Mucosa of stomach (tissue), 1 donor: ENCODE results near the gene SIGLEC7.

Experiments
- H3K27me3 ChIP-seq: one replicate; pipeline ENCODE4 v1.7.0; 2013; ENCODE audit warnings: mild to moderate bottlenecking, low read length; ENCODE audit not compliant: control insufficient read depth, insufficient read depth
- H3K36me3 ChIP-seq: one replicate; pipeline ENCODE4 v1.7.0; 2013; ENCODE audit warnings: low read length; ENCODE audit not compliant: control insufficient read depth, insufficient read depth
- H3K4me1 ChIP-seq: one replicate; pipeline ENCODE4 v1.7.0; 2013; ENCODE audit warnings: mild to moderate bottlenecking, low read length; ENCODE audit not compliant: control insufficient read depth, insufficient read depth
- H3K4me3 ChIP-seq: one replicate; pipeline ENCODE4 v1.7.0; 2013; ENCODE audit warnings: low read length
- H3K9ac ChIP-seq: one replicate; pipeline ENCODE4 v1.7.0; 2013; ENCODE audit warnings: mild to moderate bottlenecking, low read length, moderate library complexity
- H3K9me3 ChIP-seq: one replicate; pipeline ENCODE4 v1.7.0; 2013; ENCODE audit warnings: mild to moderate bottlenecking, low read length, moderate library complexity; ENCODE audit not compliant: control insufficient read depth
- donor health status: Pancreatic carcinoma.

SIGLEC7 gene

DNA sequence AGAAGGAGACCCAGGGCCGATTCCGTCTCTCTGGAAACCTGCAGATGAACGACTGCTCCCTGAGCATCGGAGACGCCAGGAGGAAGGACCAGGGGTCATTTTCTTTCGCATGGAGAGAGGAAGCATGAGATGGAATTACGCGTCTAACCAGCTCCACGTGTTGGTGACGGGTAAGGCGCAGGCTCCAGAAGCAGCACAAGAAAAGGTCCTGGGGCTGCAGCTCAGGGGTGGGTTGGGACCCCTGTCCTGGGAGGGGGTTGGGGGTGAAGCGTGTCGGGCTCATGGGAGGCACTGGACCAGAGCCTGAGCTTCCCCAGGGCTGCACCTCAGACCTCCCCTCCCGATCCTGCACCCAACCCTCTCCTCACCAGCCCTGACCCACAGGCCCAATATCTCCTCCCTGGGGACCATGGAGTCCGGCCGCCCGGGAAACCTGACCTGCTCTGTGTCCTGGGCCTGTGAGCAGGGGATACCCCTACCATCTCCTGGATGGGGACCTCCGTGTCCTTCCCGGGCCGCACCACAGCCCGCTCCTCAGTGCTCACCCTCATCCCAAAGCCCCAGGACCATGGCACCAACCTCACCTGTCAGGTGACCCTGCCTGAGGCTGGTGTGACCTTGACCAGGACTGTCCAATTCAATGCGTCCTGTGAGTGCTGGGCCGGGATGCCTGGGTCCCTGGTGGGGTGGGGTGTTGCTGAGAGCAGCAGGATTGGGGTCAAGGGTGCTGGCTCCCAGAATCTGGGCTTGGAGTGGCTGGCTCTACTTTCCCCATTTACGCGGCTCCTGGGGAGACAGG is 43.2 kb downstream of the SIGLEC7 start:
- H3K36me3 ChIP-seq: no peaks in the 10 kb centered on the region
- H3K4me1 ChIP-seq: no peaks in the 10 kb centered on the region
- H3K27me3 ChIP-seq: no peaks in the 10 kb centered on the region
- no peak overlapping the region for H3K4me3 ChIP-seq
- H3K9me3 ChIP-seq: no peaks in the 10 kb centered on the region
- H3K9ac ChIP-seq: no peak overlapping the region

GRCh38 chr19:51185868-51186215 is 43.7 kb downstream of the SIGLEC7 start:
- Histone ChIP-seq H3K9me3 (no peaks in the 10 kb centered on the region), H3K36me3 (no peaks in the 10 kb centered on the region), H3K9ac (no peak overlapping the region), H3K4me1 (no peaks in the 10 kb centered on the region), H3K4me3 (no peak overlapping the region), H3K27me3 (no peaks in the 10 kb centered on the region)

GRCh38 chr19:51186323-51186722 is 44.2 kb downstream of the SIGLEC7 start:
- no peaks in the 10 kb centered on the region for H3K4me1 ChIP-seq
- H3K9ac ChIP-seq: no peak overlapping the region
- no peak overlapping the region for H3K4me3 ChIP-seq
- H3K9me3 ChIP-seq: no peaks in the 10 kb centered on the region
- H3K36me3 ChIP-seq: no peaks in the 10 kb centered on the region
- H3K27me3 ChIP-seq: no peaks in the 10 kb centered on the region

- H3K36me3 ChIP-seq: no peaks in the 10 kb centered on the region
- no peaks in the 10 kb centered on the region for H3K4me1 ChIP-seq
- no peaks in the 10 kb centered on the region for H3K27me3 ChIP-seq
- H3K9me3 ChIP-seq: no peaks in the 10 kb centered on the region
- no peak overlapping the region for H3K9ac ChIP-seq
- no peak overlapping the region for H3K4me3 ChIP-seq
These were observed 45.5 kb downstream of the SIGLEC7 start for GRCh38 chr19:51187395-51188226.

- Histone ChIP-seq H3K4me1 (no peaks in the 10 kb centered on the region), H3K9ac (no peak overlapping the region), H3K36me3 (no peaks in the 10 kb centered on the region), H3K4me3 (no peak overlapping the region), H3K9me3 (no peaks in the 10 kb centered on the region), H3K27me3 (no peaks in the 10 kb centered on the region)
These were observed 46.1 kb downstream of the SIGLEC7 start for GRCh38 chr19:51188227-51188559.

DNA sequence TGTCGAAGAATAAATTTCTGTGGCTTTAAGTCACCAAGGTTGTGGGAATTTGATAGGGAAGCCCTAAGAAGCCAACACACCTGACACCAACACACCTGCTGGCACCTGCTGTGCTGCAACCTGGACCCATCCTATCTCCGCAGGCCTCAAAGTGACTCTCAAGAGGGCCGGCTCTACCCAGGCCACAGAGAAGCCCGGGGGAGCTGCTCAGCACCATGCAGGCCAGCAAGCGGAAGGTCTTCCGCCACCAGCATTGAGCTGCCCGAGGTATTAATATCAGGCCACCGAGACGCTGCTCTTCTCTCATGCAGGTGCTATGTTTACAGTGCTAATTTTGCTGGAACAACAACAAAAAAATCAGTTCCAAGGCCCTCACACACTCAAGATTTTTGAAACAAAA is 50.6 kb downstream of the SIGLEC7 start:
- Histone ChIP-seq H3K9me3 (no peaks in the 10 kb centered on the region), H3K9ac (no peak overlapping the region), H3K4me1 (no peaks in the 10 kb centered on the region), H3K36me3 (no peaks in the 10 kb centered on the region), H3K4me3 (no peak overlapping the region), H3K27me3 (no peaks in the 10 kb centered on the region)

GRCh38 chr19:51194527-51195315 is 52.6 kb downstream of the SIGLEC7 start:
- no peak overlapping the region for H3K4me3 ChIP-seq
- no peaks in the 10 kb centered on the region for H3K9me3 ChIP-seq
- no peak overlapping the region for H3K9ac ChIP-seq
- no peaks in the 10 kb centered on the region for H3K27me3 ChIP-seq
- no peaks in the 10 kb centered on the region for H3K4me1 ChIP-seq
- no peaks in the 10 kb centered on the region for H3K36me3 ChIP-seq

GRCh38 chr19:51195316-51195586 is 53.1 kb downstream of the SIGLEC7 start:
- Histone ChIP-seq H3K9ac (no peak overlapping the region), H3K4me1 (no peaks in the 10 kb centered on the region), H3K9me3 (no peaks in the 10 kb centered on the region), H3K27me3 (peaks cover under 1% of the 10 kb centered on the region), H3K36me3 (no peaks in the 10 kb centered on the region), H3K4me3 (no peak overlapping the region)

- H3K9me3 ChIP-seq: no peaks in the 10 kb centered on the region
- no peak overlapping the region for H3K9ac ChIP-seq
- no peak overlapping the region for H3K4me3 ChIP-seq
- peaks cover 3% of the 10 kb centered on the region for H3K27me3 ChIP-seq
- H3K4me1 ChIP-seq: no peaks in the 10 kb centered on the region
- no peaks in the 10 kb centered on the region for H3K36me3 ChIP-seq
These were observed 53.5 kb downstream of the SIGLEC7 start for GRCh38 chr19:51195616-51196015.

DNA sequence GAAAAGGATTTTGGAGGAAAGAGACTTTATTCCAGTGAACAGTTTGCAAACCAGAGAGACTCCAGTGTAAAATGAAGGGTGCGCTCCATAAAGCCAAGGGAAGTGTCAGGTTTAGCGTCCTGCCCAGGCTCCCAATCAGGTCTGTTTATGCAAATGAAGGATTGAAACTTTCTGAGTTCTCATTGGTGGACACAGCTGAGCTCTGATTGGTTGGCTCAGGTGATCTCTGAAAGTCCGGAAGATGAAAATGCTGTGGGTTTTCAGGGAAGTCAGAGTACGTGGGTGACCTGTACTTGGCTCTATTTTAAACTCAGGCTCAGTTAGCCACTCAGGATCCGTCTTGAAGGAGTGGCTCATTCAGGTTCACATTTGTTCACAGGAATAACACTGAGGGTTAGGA is 54.1 kb downstream of the SIGLEC7 start:
- peaks cover 3% of the 10 kb centered on the region for H3K27me3 ChIP-seq
- no peak overlapping the region for H3K9ac ChIP-seq
- no peaks in the 10 kb centered on the region for H3K4me1 ChIP-seq
- no peaks in the 10 kb centered on the region for H3K36me3 ChIP-seq
- H3K9me3 ChIP-seq: no peaks in the 10 kb centered on the region
- no peak overlapping the region for H3K4me3 ChIP-seq

DNA sequence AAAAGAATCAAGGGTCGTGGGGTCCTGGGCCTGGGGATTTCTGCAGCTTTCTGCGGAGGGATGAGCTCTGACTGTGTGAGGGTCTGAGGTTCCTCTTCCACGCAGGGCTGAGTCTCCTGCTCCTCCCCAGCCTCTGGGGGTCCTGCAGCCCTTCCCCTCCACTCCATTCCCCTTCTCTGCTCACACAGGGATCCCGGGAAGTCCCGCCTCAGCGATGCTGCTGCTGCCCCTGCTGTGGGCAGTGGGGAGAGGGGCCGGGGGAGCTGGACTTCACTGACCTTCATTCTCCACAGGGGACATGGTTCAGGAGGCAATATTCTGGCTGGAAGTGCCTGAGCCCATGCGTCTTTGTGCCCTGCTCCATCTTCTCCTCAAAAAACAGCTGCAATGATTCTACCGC is 56.5 kb downstream of the SIGLEC7 start:
- Histone ChIP-seq H3K4me3 (no peak overlapping the region), H3K9ac (no peak overlapping the region), H3K27me3 (peaks cover 3% of the 10 kb centered on the region), H3K4me1 (no peaks in the 10 kb centered on the region), H3K9me3 (no peaks in the 10 kb centered on the region), H3K36me3 (no peaks in the 10 kb centered on the region)

DNA sequence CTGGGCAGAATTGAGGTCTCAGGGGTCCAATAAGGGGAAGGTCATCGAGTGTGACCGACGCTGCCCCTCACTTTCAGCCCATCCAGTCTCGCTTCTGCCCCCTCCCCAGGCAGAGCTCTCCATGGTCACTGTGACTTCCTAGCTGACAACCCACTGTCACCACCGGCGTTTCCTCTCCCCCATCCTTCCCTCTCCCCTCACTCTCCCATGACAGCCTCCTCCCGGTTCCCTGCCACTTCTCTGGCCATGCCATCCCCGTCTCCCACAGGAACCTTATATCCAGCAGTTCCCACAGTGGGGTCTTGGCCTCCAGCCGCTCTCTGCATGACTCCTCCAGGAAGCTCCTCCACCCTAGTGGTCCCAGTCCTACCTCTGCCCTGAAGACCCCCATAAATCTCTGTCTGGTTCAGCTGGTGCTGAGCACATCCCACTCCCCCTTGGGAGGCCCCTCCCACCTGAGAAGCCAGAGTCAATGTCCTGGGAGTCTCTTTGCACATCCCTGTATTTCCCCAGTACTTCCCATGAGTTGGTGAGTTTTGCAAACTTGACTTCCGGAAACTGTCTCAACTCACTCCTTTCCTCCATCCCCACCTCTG is 58.1 kb downstream of the SIGLEC7 start:
- Histone ChIP-seq H3K9ac (no peak overlapping the region), H3K36me3 (no peaks in the 10 kb centered on the region), H3K4me3 (no peak overlapping the region), H3K9me3 (no peaks in the 10 kb centered on the region), H3K27me3 (peaks cover 3% of the 10 kb centered on the region), H3K4me1 (no peaks in the 10 kb centered on the region)
